Left ventricle myocardium inferior (tissue), 1 donor: ENCODE data around the gene SLC9A3. TPM values are rescaled to one million over a fixed set of nuclear protein-coding genes. Genes with fewer than 3 reads are reported as not detected.

ENCODE experiments used
- DNase-seq: peaks from one replicate; pipeline ENCODE4 v3.0.0-alpha.2; 2020
- H3K27ac ChIP-seq: fragments of 200-600 bp; replicated peaks from 2 replicates; pipeline ENCODE4 v1.8.0; 2021
- H3K27me3 ChIP-seq: fragments of 200-600 bp; 2 replicates; pipeline ENCODE4 v1.8.0; 2021; ENCODE audit warnings: low read depth
- H3K36me3 ChIP-seq: fragments of 200-600 bp; 2 replicates; pipeline ENCODE4 v1.8.0; 2021
- H3K4me1 ChIP-seq: fragments of 200-600 bp; 2 replicates; pipeline ENCODE4 v1.8.0; 2021
- H3K4me3 ChIP-seq: fragments of 200-600 bp; 2 replicates; pipeline ENCODE4 v1.8.0; 2021; ENCODE audit warnings: mild to moderate bottlenecking, moderate library complexity
- H3K9me3 ChIP-seq: fragments of 200-600 bp; replicated peaks from 2 replicates; pipeline ENCODE4 v1.8.0; 2021
- intact Hi-C: fragments of 100-400 bp; cut with micrococcal nuclease; formaldehyde crosslinking; loops from one replicate; pipeline ENCODE4 v1.11.0; 2022
- total RNA-seq: library from RNA; stranded (reverse); fragmentation: NEBNext Ultra II Directional; extraction: Animal tissue kit (Norgen Biotek cat#: 25700); gene quantifications from one replicate; pipeline ENCODE4 v1.2.1, GENCODE V29; 2021
- TF ChIP-seq, protein P1 (sequence below): fragments of 200-600 bp; IDR thresholded peaks from 2 replicates; pipeline ENCODE4 v1.8.0; 2021; ENCODE audit warnings: antibody characterized with exemption, mild to moderate bottlenecking, borderline replicate concordance
- donor health status: DM: no; HTN: yes; CAD: no; lungs with severe emphysema.

The SLC9A3 gene
- total RNA-seq, 1 donor from 2014 or later, result 0.91 TPM

- TF ChIP-seq, protein P1, sequence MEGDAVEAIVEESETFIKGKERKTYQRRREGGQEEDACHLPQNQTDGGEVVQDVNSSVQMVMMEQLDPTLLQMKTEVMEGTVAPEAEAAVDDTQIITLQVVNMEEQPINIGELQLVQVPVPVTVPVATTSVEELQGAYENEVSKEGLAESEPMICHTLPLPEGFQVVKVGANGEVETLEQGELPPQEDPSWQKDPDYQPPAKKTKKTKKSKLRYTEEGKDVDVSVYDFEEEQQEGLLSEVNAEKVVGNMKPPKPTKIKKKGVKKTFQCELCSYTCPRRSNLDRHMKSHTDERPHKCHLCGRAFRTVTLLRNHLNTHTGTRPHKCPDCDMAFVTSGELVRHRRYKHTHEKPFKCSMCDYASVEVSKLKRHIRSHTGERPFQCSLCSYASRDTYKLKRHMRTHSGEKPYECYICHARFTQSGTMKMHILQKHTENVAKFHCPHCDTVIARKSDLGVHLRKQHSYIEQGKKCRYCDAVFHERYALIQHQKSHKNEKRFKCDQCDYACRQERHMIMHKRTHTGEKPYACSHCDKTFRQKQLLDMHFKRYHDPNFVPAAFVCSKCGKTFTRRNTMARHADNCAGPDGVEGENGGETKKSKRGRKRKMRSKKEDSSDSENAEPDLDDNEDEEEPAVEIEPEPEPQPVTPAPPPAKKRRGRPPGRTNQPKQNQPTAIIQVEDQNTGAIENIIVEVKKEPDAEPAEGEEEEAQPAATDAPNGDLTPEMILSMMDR, result no peak
- no peak for DNase-seq
- H3K4me3 ChIP-seq, result no peak overlapping the region
- H3K27me3 ChIP-seq, result peaks cover 89% of the 10 kb centered on the region
- no peaks in the 10 kb centered on the region for H3K36me3 ChIP-seq
- H3K27ac ChIP-seq, result no peak overlapping the region
- intact Hi-C loops, result no loop called here
- no peaks in the 10 kb centered on the region for H3K9me3 ChIP-seq
- no peaks in the 10 kb centered on the region for H3K4me1 ChIP-seq
These were observed 24.7 kb downstream of the SLC9A3 start for GRCh38 chr5:499233-500209.

- no peaks in the 10 kb centered on the region for H3K9me3 ChIP-seq
- no peak overlapping the region for H3K4me3 ChIP-seq
- no peak for DNase-seq
- intact Hi-C loops, result no loop called here
- H3K27me3 ChIP-seq, result peaks cover 89% of the 10 kb centered on the region
- TF ChIP-seq, protein P1, result no peak
- no peaks in the 10 kb centered on the region for H3K4me1 ChIP-seq
- no peak overlapping the region for H3K27ac ChIP-seq
- H3K36me3 ChIP-seq, result no peaks in the 10 kb centered on the region
These were observed 26.3 kb downstream of the SLC9A3 start for GRCh38 chr5:497871-498509.

DNA sequence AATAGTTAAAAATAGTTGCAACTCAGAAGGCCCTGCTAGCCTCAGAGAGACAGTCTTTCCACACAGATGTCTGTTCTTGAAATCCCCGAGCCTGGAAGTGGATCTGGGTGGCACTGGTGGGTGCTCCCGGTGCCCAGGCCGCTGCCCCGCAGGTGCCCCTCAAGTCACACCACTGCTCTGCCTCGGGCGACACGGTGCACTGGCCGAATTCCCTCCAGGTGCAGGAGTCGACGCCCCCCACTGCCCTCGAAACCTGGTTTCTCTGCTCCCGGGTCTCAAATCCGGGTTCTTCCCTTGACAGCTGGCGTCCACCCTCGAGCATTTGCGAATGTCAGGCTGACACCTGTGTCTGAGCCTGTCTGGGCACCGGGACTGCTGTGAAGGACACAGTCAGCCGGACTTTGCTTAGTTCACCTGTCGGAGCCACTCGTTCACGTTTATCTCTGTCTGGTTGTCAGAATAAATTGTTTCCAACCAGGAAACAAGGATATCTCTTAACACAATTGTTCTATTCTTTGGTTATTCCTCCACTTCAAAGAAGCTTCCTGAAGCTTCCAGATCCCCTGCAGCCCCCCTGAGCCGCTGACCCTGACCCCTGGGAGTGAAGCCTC, 27.1 kb downstream of the SLC9A3 start:
- peaks cover 89% of the 10 kb centered on the region for H3K27me3 ChIP-seq
- no peak for DNase-seq

DNA sequence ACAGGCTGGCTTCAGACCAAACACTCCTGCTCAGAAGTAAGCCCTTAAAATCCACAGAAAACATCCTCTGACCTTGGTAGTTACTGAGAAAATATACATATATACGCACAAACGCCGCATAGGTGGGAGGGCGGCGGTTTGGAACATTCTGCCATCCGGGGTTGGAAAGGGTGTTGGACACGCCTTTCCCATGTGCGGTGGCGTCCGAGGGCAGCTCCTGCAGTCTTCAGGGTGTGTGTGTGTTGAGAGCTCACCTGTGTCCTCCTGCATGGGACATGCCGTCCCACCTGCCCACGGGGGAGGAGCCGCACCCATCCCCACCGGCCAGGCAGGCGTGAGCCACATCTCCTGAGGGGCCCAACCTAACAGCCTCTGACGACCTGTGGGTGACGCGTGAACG, 28.2 kb downstream of the SLC9A3 start:
- intact Hi-C loops, result no loop called here
- H3K27me3 ChIP-seq, result peaks cover 86% of the 10 kb centered on the region

More for the DNA sequence above, 27.1 kb downstream of the SLC9A3 start:
- Histone ChIP-seq H3K4me3 (no peak overlapping the region), H3K36me3 (no peaks in the 10 kb centered on the region), H3K9me3 (no peaks in the 10 kb centered on the region), H3K27ac (no peak overlapping the region), H3K4me1 (no peaks in the 10 kb centered on the region)
- TF ChIP-seq, protein P1, result no peak
- intact Hi-C loops, result no loop called here

More for the DNA sequence above, 28.2 kb downstream of the SLC9A3 start:
- Histone ChIP-seq H3K4me3 (no peak overlapping the region), H3K9me3 (no peaks in the 10 kb centered on the region), H3K27ac (no peak overlapping the region), H3K4me1 (no peaks in the 10 kb centered on the region), H3K36me3 (no peaks in the 10 kb centered on the region)
- DNase-seq, result no peak
- TF ChIP-seq, protein P1, result no peak
